Mammary microvascular endothelial cell (primary cell): Measurements from ENCODE around the gene CDH19. TPM values are rescaled to one million over a fixed set of nuclear protein-coding genes. Genes with fewer than 3 reads are reported as not detected.

Experiments
- total RNA-seq: library from RNA; depleted of rRNA; stranded (reverse); fragments of >200 nt; gene quantifications from 2 replicates; pipeline ENCODE4 v1.2.3, GENCODE V29; 2015

CDH19 gene
- total RNA-seq: not detected in 2 replicates

GRCh38 chr18:66603941-66604627 lies at the start of gene CDH19:
TSS of gene CDH19 (minus strand) at chr18:66604090. CDS start at chr18:66572204, 31,886 bp downstream.

